ENCODE results near the gene PTPA.

PTPA gene

DNA sequence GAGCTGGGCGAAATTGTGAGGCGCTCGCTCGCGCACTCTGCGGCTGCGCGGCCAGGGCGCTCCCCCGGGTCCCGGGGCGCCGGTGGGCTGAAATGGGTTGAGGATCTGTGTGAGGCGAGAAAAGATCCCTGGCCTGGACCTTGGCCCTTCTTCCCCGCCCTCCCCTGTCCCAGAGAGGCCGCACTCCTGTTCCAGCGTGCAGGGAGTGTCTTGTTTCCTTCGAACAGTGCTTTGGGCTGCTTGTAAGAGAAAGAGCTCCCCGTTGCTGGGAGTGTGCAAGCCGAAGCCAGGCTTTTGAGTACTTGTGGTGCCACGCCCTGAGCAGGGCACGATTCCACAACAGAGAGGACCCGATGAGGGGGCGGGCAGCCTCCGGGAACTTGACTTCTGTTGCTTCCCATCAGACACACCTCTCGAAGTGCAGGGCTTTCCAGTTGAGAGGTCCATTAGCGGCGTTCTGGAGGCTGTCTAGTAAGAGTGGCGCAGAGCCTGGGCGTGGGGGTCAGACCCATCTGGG lies 29.8 kb upstream of the PTPA start:
- in situ Hi-C loops (cut with HindIII; ENCODE audit: low sequenced_read_pairs), result loop anchor here (10.0 kb wide), 1 partner anchor 47 kb away; the partner anchor contains the start of gene MIGA2
- no peak for TF ChIP-seq CTCF (IDR thresholded peaks at IDR 0.05; ENCODE audit: low read depth, low read length, missing control alignments)
- DNase-seq (ENCODE audit: low read depth), result no peak
- H3K4me3 ChIP-seq (ENCODE audit: low read depth, low read length), result peak overlapping the region; percentile 80

DNA sequence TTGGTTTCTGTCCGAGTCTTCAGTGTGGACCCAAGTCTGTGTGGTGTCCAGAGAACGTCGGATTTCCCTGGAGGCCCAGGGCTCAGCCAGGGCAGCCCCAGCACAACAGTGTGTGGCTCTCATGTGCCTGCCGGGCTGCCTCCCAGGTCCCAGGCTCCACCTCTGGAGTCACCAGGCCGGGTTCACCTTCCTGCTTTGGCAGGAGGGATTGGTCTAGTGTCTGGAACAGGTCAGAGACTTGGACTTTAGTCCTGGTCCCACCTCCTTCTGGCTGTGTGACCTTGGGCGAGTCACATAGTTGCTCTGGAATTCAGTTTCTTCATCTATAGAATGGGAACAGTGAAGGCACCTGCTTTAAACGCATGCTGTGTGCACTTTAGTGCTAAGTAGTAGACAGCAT lies 27.1 kb upstream of the PTPA start:
- H3K4me3 ChIP-seq (ENCODE audit: low read depth, low read length), result no peak overlapping the region
- TF ChIP-seq CTCF (IDR thresholded peaks at IDR 0.05; ENCODE audit: low read depth, low read length, missing control alignments), result no peak
- in situ Hi-C loops (cut with HindIII; ENCODE audit: low sequenced_read_pairs), result loop anchor here (10.0 kb wide), 1 partner anchor 49 kb away; the partner anchor contains the start of gene MIGA2
- DNase-seq (ENCODE audit: low read depth), result no peak

GRCh38 chr9:129089246-129089645 lies 22.0 kb upstream of the PTPA start:
- H3K4me3 ChIP-seq (ENCODE audit: low read depth, low read length), result no peak overlapping the region
- in situ Hi-C loops (cut with HindIII; ENCODE audit: low sequenced_read_pairs), result loop anchor here (10.0 kb wide), 1 partner anchor 54 kb away; the partner anchor contains the start of gene MIGA2
- TF ChIP-seq CTCF (IDR thresholded peaks at IDR 0.05; ENCODE audit: low read depth, low read length, missing control alignments), result no peak
- DNase-seq (ENCODE audit: low read depth), result no peak

GRCh38 chr9:129093602-129094386 lies 17.4 kb upstream of the PTPA start:
- no peak overlapping the region for H3K4me3 ChIP-seq (ENCODE audit: low read depth, low read length)
- in situ Hi-C loops (cut with HindIII; ENCODE audit: low sequenced_read_pairs), result no loop called here
- DNase-seq (ENCODE audit: low read depth), result no peak
- no peak for TF ChIP-seq CTCF (IDR thresholded peaks at IDR 0.05; ENCODE audit: low read depth, low read length, missing control alignments)

DNA sequence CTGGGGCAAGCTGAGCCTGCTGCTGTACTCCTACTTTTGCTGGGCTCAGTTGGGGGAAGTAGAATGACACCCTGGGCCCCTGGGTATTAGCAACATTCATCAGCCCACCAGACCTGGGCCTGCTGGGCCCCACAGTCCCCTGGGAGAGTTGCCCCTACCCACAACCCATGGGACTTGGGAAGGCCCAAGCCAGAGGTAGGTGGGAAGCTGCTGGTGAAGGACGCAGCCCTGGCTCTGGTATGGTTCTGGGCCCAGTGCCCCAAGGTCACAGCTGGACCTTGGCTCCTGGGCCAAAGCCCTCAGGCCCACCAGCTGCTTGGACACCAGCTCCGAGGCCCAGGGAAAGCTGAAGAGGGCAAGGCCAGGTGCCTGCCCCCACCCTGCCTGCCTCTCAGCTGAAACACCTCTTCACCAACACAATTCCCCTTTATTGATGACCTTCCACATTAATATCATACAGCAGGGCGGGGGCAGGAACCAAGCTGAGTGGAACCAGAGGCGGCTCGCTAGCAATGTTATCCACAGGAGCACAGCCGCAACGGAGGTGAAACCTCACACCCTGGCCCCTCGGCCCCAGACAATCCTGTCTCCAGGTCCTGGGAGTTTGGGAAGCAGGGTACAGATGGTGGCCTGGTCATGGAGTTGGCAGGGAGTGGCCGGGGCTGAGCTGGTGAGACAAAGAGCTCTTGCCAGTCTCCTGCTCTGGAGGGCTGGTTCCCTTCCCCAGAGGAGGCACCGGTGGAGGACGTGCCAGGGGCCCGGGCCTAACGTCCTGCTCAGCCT lies 16.6 kb upstream of the PTPA start:
- no peak for DNase-seq (ENCODE audit: low read depth)
- H3K4me3 ChIP-seq (ENCODE audit: low read depth, low read length), result no peak overlapping the region
- in situ Hi-C loops (cut with HindIII; ENCODE audit: low sequenced_read_pairs), result no loop called here
- no peak for TF ChIP-seq CTCF (IDR thresholded peaks at IDR 0.05; ENCODE audit: low read depth, low read length, missing control alignments)

DNA sequence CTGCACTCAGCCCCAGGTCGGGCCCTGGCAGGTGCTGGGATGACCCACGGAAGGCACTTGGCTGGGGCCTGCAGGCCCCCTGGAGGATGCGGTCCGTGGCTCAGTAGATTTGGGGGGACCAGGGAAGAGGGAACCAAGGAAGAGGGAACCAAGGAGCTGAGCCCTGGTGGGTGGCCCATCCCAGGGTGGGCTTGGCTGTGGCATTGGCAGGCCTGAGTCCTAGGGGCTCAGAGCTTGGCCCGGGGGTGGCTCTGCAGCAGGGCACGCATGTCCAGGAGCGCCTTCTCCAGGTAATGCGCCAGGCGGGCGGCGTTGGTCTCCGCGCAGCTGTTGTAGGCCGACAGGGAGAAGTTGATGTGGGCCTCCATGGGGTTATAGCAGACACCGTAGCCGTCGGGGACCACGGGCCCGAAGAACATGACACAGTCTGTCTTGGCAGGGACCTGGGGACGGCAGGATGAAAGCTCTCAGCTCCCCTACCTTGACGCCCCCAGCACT lies 16.0 kb upstream of the PTPA start:
- in situ Hi-C loops (cut with HindIII; ENCODE audit: low sequenced_read_pairs), result no loop called here
- no peak for TF ChIP-seq CTCF (IDR thresholded peaks at IDR 0.05; ENCODE audit: low read depth, low read length, missing control alignments)
- DNase-seq (ENCODE audit: low read depth), result no peak
- no peak overlapping the region for H3K4me3 ChIP-seq (ENCODE audit: low read depth, low read length)
